A549 (cell line): Measurements from ENCODE around the gene KSR1. TPM values are rescaled to one million over a fixed set of nuclear protein-coding genes. Genes with fewer than 3 reads are reported as not detected.

Experiments used
- ATAC-seq, 2 experiments: fragments of 200-7000 bp in 1 of 2; fragments of >200 bp in 1 of 2; cut with Nextera tagmentation in 1 of 2; cut with Tn5 transposase in 1 of 2; 3 replicates each; pipeline versions ENCODE4 v1.8.0 to v1.9.1; 2018 to 2020; ENCODE audit warnings: mild to moderate bottlenecking in 1 of 2, moderate library complexity in 1 of 2
- CTCF ChIA-PET: fragments of 300-600 bp; sonication (Branson Sonifier 250); formaldehyde crosslinking; extraction: SDS; loops from one replicate; lab custom pipeline; 2021; ENCODE audit warnings: antibody characterized with exemption, inconsistent platforms; lab: Yijun Ruan, JAX
- POLR2A ChIA-PET: fragments of 350-600 bp; formaldehyde crosslinking; extraction: SDS; loops from one replicate; lab custom pipeline; 2021; ENCODE audit warnings: antibody characterized with exemption, inconsistent platforms; lab: Yijun Ruan, JAX
- DNase-seq, 2 experiments: peaks; one replicate each; pipeline versions ENCODE4 v3.0.0 to v3.0.0-alpha.2; 2011 to 2016; ENCODE audit warnings: low read depth in 1 of 2, low spot score in 1 of 2
- FAIRE-seq: peaks from 2 replicates; lab custom pipeline; 2011; peaks lifted over from hg19 to GRCh38; lab: Jason Lieb, UNC
- H3K27ac ChIP-seq, 2 experiments: fragments of >200 bp; sonication (Bioruptor Twin); formaldehyde crosslinking; 3 replicates each; pipeline ENCODE4 v1.5.1; 2016 to 2017
- H3K4me1 ChIP-seq: fragments of >200 bp; sonication (Bioruptor Twin); formaldehyde crosslinking; 3 replicates; pipeline ENCODE4 v1.6.1; 2016
- H3K4me2 ChIP-seq: fragments of >200 bp; sonication (Bioruptor Twin); formaldehyde crosslinking; 3 replicates; pipeline ENCODE4 v1.6.1; 2016
- H3K4me3 ChIP-seq: fragments of >200 bp; sonication (Bioruptor Twin); formaldehyde crosslinking; 3 replicates; pipeline ENCODE4 v1.5.1; 2016
- H3K9me3 ChIP-seq: fragments of >200 bp; sonication (Bioruptor Twin); formaldehyde crosslinking; 3 replicates; pipeline ENCODE4 v1.6.1; 2016
- ATOH8 ChIP-seq: fragments of 250-450 bp; sonication (Bioruptor Pico); IDR thresholded peaks from 2 replicates; pipeline ENCODE4 v1.5.0; 2020; ENCODE audit warnings: low read depth, mild to moderate bottlenecking, moderate library complexity
- BHLHE40 ChIP-seq: IDR thresholded peaks from 2 replicates; pipeline ENCODE4 v1.6.1; 2012; ENCODE audit warnings: low read depth, low read length, inconsistent platforms
- CBX2 ChIP-seq: fragments of 200-600 bp; sonication (generic); IDR thresholded peaks from 2 replicates; pipeline ENCODE4 v1.6.1; 2016; ENCODE audit warnings: low read depth, mild to moderate bottlenecking, borderline replicate concordance
- CBX8 ChIP-seq: fragments of 200-600 bp; sonication (generic); IDR thresholded peaks from 2 replicates; pipeline ENCODE4 v1.6.1; 2016
- CEBPB ChIP-seq, 2 experiments: fragments of >200 bp in 1 of 2; sonication (Bioruptor Twin) in 1 of 2; formaldehyde crosslinking in 1 of 2; IDR thresholded peaks; 2 replicates each; pipeline ENCODE4 v1.6.1; 2012 to 2016
- EHF ChIP-seq: fragments of 250-450 bp; sonication (Bioruptor Pico); IDR thresholded peaks from 2 replicates; pipeline ENCODE4 v1.5.0; 2020; ENCODE audit warnings: mild to moderate bottlenecking
- EP300 ChIP-seq, 2 experiments: fragments of >200 bp; sonication (Bioruptor Twin); formaldehyde crosslinking; IDR thresholded peaks; 2 replicates in 1 of 2; 3 replicates in 1 of 2; pipeline ENCODE4 v1.6.1; 2016 to 2017
- FOSL2 ChIP-seq, 2 experiments: fragments of 450-650 bp in 1 of 2; fragments of >200 bp in 1 of 2; sonication (Bioruptor Twin) in 1 of 2; formaldehyde crosslinking; IDR thresholded peaks; 2 replicates each; pipeline versions ENCODE4 v1.5.0 to v1.6.1; 2016 to 2020; ENCODE audit warnings: mild to moderate bottlenecking in 1 of 2, moderate library complexity in 1 of 2
- GATA3 ChIP-seq: IDR thresholded peaks from 2 replicates; pipeline ENCODE4 v1.6.1; 2012; ENCODE audit warnings: borderline replicate concordance
- HES2 ChIP-seq: fragments of >200 bp; sonication (Bioruptor Twin); formaldehyde crosslinking; IDR thresholded peaks from 2 replicates; pipeline ENCODE4 v1.6.1; 2016
- HEYL ChIP-seq: fragments of 250-450 bp; sonication (Bioruptor Pico); IDR thresholded peaks from 2 replicates; pipeline ENCODE4 v1.8.0; 2021; ENCODE audit warnings: mild to moderate bottlenecking, moderate library complexity
- HOXA7 ChIP-seq: fragments of 250-450 bp; sonication (Bioruptor Pico); IDR thresholded peaks from 2 replicates; pipeline ENCODE4 v1.5.0; 2020; ENCODE audit warnings: mild to moderate bottlenecking, moderate library complexity
- HOXB13 ChIP-seq: fragments of 250-450 bp; sonication (Bioruptor Pico); IDR thresholded peaks from 2 replicates; pipeline ENCODE4 v1.5.0; 2020; ENCODE audit warnings: low read depth, mild to moderate bottlenecking, moderate library complexity
- HOXB5 ChIP-seq: fragments of 250-450 bp; sonication (Bioruptor Pico); IDR thresholded peaks from 2 replicates; pipeline ENCODE4 v1.5.0; 2020; ENCODE audit warnings: mild to moderate bottlenecking, moderate library complexity
- JUNB ChIP-seq: fragments of >200 bp; sonication (Bioruptor Twin); formaldehyde crosslinking; IDR thresholded peaks from 2 replicates; pipeline ENCODE4 v1.6.1; 2016
- KDM1A ChIP-seq: fragments of 200-600 bp; sonication (generic); IDR thresholded peaks from 2 replicates; pipeline ENCODE4 v1.6.1; 2016; ENCODE audit warnings: low read depth, mild to moderate bottlenecking
- KDM5A ChIP-seq: fragments of 200-600 bp; sonication (generic); IDR thresholded peaks from 2 replicates; pipeline ENCODE4 v1.6.1; 2016; ENCODE audit warnings: antibody characterized with exemption, mild to moderate bottlenecking
- MAFK ChIP-seq: fragments of 450-650 bp; IDR thresholded peaks from 2 replicates; pipeline ENCODE4 v1.6.1; 2014; ENCODE audit not compliant: partially characterized antibody
- MAZ ChIP-seq: fragments of 150-350 bp; IDR thresholded peaks from 2 replicates; pipeline ENCODE4 v1.6.1; 2014; ENCODE audit warnings: antibody characterized with exemption, low read depth, low read length, borderline replicate concordance
- PBX3 ChIP-seq: IDR thresholded peaks from 2 replicates; pipeline ENCODE4 v1.6.1; 2012
- POLR2AphosphoS2 ChIP-seq: conservative IDR thresholded peaks from 2 replicates; pipeline ENCODE4 v1.6.1; 2012; ENCODE audit warnings: low read length, improper control_type of control experiment, inconsistent platforms
- RARB ChIP-seq: fragments of 250-450 bp; sonication (Bioruptor Pico); IDR thresholded peaks from 2 replicates; pipeline ENCODE4 v1.8.0; 2021; ENCODE audit warnings: mild to moderate bottlenecking, moderate library complexity
- RNF2 ChIP-seq: fragments of 200-600 bp; sonication (generic); IDR thresholded peaks from 2 replicates; pipeline ENCODE4 v1.6.1; 2016; ENCODE audit warnings: low read depth, mild to moderate bottlenecking, antibody characterized with exemption, moderate library complexity, borderline replicate concordance
- SREBF2 ChIP-seq: fragments of 450-650 bp; IDR thresholded peaks from 2 replicates; pipeline ENCODE4 v1.6.1; 2014; ENCODE audit warnings: mild to moderate bottlenecking, moderate library complexity
- ZC3H11A ChIP-seq: fragments of 450-650 bp; IDR thresholded peaks from 2 replicates; pipeline ENCODE4 v1.6.1; 2014; ENCODE audit warnings: antibody characterized with exemption, mild to moderate bottlenecking
- ZFP36 ChIP-seq: fragments of 450-650 bp; IDR thresholded peaks from 2 replicates; pipeline ENCODE4 v1.6.1; 2014; ENCODE audit warnings: borderline replicate concordance; ENCODE audit not compliant: partially characterized antibody
- ZNF302 ChIP-seq: fragments of 250-450 bp; sonication (Bioruptor Pico); IDR thresholded peaks from 2 replicates; pipeline ENCODE4 v1.9.0; 2021; ENCODE audit warnings: inconsistent platforms, mild to moderate bottlenecking, moderate library complexity
- ZSCAN20 ChIP-seq: fragments of 250-450 bp; sonication (Bioruptor Pico); IDR thresholded peaks from 2 replicates; pipeline ENCODE4 v1.8.0; 2022; ENCODE audit warnings: mild to moderate bottlenecking, moderate library complexity
- WGBS: methylation state at CpG from one replicate; pipeline ENCODE4 v1.1.6; 2017; ENCODE audit errors: missing lambda C conversion rate; 5-methylcytosine and 5-hydroxymethylcytosine counted together
- polyA plus RNA-seq, 4 experiments: library from polyadenylated mRNA; depleted of rRNA in 3 of 4; stranded (reverse); fragments of >200 nt; fragmentation: RNase III in 1 of 4; extraction: RNeasy Plus Mini Kit Qiagen cat#74134 plus additional on column Dnase treatment in 1 of 4; gene quantifications; 2 replicates in 3 of 4; 3 replicates in 1 of 4; pipeline ENCODE4 v1.2.3, GENCODE V29; 2011 to 2017
- TF ChIP-seq, protein P1 (sequence below): IDR thresholded peaks from 2 replicates; pipeline ENCODE4 v1.6.1; 2012; ENCODE audit warnings: low read depth, borderline replicate concordance
- TF ChIP-seq, protein P2 (sequence below): fragments of 450-650 bp; IDR thresholded peaks from 2 replicates; pipeline ENCODE4 v1.6.1; 2014; ENCODE audit warnings: antibody characterized with exemption
- TF ChIP-seq, protein P3 (sequence below): IDR thresholded peaks from 2 replicates; pipeline ENCODE4 v1.6.1; 2012
- TF ChIP-seq, protein P4 (sequence below): fragments of 150-350 bp; IDR thresholded peaks from 2 replicates; pipeline ENCODE4 v1.6.1; 2014; ENCODE audit warnings: low read depth, mild to moderate bottlenecking, low read length

The KSR1 gene
- polyA plus RNA-seq, 2 of the 4 experiments (the other 2 are of a cell fraction): 13.3 to 14.6 TPM

GRCh38 chr17:27539794-27540317 lies 83.6 kb downstream of the KSR1 start (continued):
- TF ChIP-seq ZC3H11A: no peak
- TF ChIP-seq, protein P1, sequence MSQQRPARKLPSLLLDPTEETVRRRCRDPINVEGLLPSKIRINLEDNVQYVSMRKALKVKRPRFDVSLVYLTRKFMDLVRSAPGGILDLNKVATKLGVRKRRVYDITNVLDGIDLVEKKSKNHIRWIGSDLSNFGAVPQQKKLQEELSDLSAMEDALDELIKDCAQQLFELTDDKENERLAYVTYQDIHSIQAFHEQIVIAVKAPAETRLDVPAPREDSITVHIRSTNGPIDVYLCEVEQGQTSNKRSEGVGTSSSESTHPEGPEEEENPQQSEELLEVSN: no peak
- TF ChIP-seq ATOH8 (CRISPR knock-in tag): peak; percentile 60; the same call in 1 of the 2 replicates
- no peak for TF ChIP-seq BHLHE40
- peak; percentile 92 for TF ChIP-seq HOXB13 (CRISPR knock-in tag)
- TF ChIP-seq KDM1A: no peak
- no peak for TF ChIP-seq SREBF2
- TF ChIP-seq HEYL (CRISPR knock-in tag): peak; percentile 95
- TF ChIP-seq, protein P2, sequence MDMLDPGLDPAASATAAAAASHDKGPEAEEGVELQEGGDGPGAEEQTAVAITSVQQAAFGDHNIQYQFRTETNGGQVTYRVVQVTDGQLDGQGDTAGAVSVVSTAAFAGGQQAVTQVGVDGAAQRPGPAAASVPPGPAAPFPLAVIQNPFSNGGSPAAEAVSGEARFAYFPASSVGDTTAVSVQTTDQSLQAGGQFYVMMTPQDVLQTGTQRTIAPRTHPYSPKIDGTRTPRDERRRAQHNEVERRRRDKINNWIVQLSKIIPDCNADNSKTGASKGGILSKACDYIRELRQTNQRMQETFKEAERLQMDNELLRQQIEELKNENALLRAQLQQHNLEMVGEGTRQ: no peak
- TF ChIP-seq EHF (CRISPR knock-in tag): peak; percentile 94
- peak; percentile 93 for TF ChIP-seq ZSCAN20 (CRISPR knock-in tag)

- peak overlapping the region; percentile 86 for H3K4me2 ChIP-seq
- peak; percentile 81 to 97 for DNase-seq
- FAIRE-seq: no peak
- 23% methylated on average over 16 of the region's 16 CpGs for WGBS
- ChIA-PET POLR2A (interaction anchor here (0.5 to 1.7 kb wide), 6 partner anchors 9 to 247 kb away, joined by 4 to 10 read pairs (median 7); partner anchors contain the start of genes KSR1 and WSB1), CTCF (interaction anchor here (0.9 to 14.5 kb wide), 17 partner anchors 9 to 339 kb away, joined by 3 to 140 read pairs (median 4); partner anchors contain the start of gene KSR1)
- peak overlapping the region; percentile 18; the same call in 1 of the 3 replicates for H3K4me3 ChIP-seq
- H3K27ac ChIP-seq: peak overlapping the region; percentile 81 to 97
- H3K4me1 ChIP-seq: peaks cover 84% of the 10 kb centered on the region
- peak; percentile 84 to 89 for ATAC-seq
- H3K9me3 ChIP-seq: no peaks in the 10 kb centered on the region
- no peak for TF ChIP-seq RARB (CRISPR knock-in tag)
- no peak for TF ChIP-seq CBX8
- TF ChIP-seq, protein P1: no peak
- peak; percentile 91 for TF ChIP-seq GATA3
- TF ChIP-seq PBX3: 0 out of 2 replicates have a peak, but pooled peaks have one; percentile 30
- no peak for TF ChIP-seq RNF2
- peak; percentile 30; the same call in 1 of the 2 replicates for TF ChIP-seq FOSL2 (IDR thresholded peaks at IDR 0.05)
- no peak; the same call in 1 of the 2 replicates for TF ChIP-seq FOSL2 (CRISPR knock-in tag; IDR thresholded peaks at IDR 0.05)
- TF ChIP-seq HOXA7 (CRISPR knock-in tag): no peak
- TF ChIP-seq, protein P3, sequence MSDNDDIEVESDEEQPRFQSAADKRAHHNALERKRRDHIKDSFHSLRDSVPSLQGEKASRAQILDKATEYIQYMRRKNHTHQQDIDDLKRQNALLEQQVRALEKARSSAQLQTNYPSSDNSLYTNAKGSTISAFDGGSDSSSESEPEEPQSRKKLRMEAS: peak; percentile 80
- TF ChIP-seq ZNF302 (CRISPR knock-in tag): no peak
- TF ChIP-seq MAFK: peak; percentile 23
- no peak for TF ChIP-seq POLR2AphosphoS2
- no peak for TF ChIP-seq ZFP36
- TF ChIP-seq MAZ: no peak
- TF ChIP-seq KDM1A: no peak
- peak; percentile 93 to 96 for TF ChIP-seq EP300 (IDR thresholded peaks at IDR 0.05)
- TF ChIP-seq, protein P4, sequence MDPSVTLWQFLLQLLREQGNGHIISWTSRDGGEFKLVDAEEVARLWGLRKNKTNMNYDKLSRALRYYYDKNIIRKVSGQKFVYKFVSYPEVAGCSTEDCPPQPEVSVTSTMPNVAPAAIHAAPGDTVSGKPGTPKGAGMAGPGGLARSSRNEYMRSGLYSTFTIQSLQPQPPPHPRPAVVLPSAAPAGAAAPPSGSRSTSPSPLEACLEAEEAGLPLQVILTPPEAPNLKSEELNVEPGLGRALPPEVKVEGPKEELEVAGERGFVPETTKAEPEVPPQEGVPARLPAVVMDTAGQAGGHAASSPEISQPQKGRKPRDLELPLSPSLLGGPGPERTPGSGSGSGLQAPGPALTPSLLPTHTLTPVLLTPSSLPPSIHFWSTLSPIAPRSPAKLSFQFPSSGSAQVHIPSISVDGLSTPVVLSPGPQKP: no peak
- TF ChIP-seq HOXB5 (CRISPR knock-in tag): peak; percentile 65; the same call in 1 of the 2 replicates
- no peak for TF ChIP-seq CBX2
- peak; percentile 61; the same call in 1 of the 2 replicates for TF ChIP-seq HES2
- TF ChIP-seq CEBPB (IDR thresholded peaks at IDR 0.05): peak; percentile 98 to 99
- TF ChIP-seq JUNB: peak; percentile 79
- no peak for TF ChIP-seq KDM5A
Observed at GRCh38 chr17:27540318-27541101, 84.3 kb downstream of the KSR1 start.
